K562 (cell line): ENCODE measurements around the gene LIPI. TPM values are rescaled to one million over a fixed set of nuclear protein-coding genes. Genes with fewer than 3 reads are reported as not detected.

Source experiments
- ATAC-seq: fragments of 200-7000 bp; cut with Tn5 transposase; 3 replicates; pipeline ENCODE4 v1.9.1; 2020; ENCODE audit warnings: moderate library complexity
- BruUV-seq: library from RNA; stranded (reverse); fragments of 400-500 nt; replicated peaks from 2 replicates; lab custom pipeline; 2021; lab: Mats Ljungman, UMichigan
- CTCF ChIA-PET: fragments of 300-600 bp; formaldehyde crosslinking; extraction: SDS; loops from one replicate; lab custom pipeline; 2021; ENCODE audit warnings: low intra/inter-chr PET ratio; lab: Yijun Ruan, JAX
- POLR2A ChIA-PET: fragments of 300-600, 350-650 bp; sonication (Branson Sonifier 250); formaldehyde crosslinking; extraction: SDS; loops from one replicate; lab custom pipeline; 2021; ENCODE audit warnings: antibody characterized with exemption, inconsistent platforms; lab: Yijun Ruan, JAX
- DNase-seq, 4 experiments: peaks; one replicate each; pipeline versions ENCODE4 v3.0.0 to v3.0.0-alpha.2; 2011 to 2018; ENCODE audit warnings: low spot score in 3 of 4, mixed read lengths in 3 of 4; ENCODE audit errors: extremely low read depth in 1 of 4
- FAIRE-seq: peaks from 2 replicates; lab custom pipeline; 2011; peaks lifted over from hg19 to GRCh38; lab: Jason Lieb, UNC
- H2AFZ ChIP-seq: 2 replicates; pipeline ENCODE4 v1.6.0; 2011; ENCODE audit warnings: low read depth, low read length, control low read depth, inconsistent platforms
- H3K27ac ChIP-seq: fragments of 200-600 bp; 3 replicates; pipeline ENCODE4 v1.8.0; 2011; ENCODE audit warnings: low read depth, mild to moderate bottlenecking, control low read depth, inconsistent platforms, low read length, moderate library complexity, mixed read lengths; ENCODE audit errors: extremely low read depth
- H3K27me3 ChIP-seq, 2 experiments: fragments of 300-600 bp in 1 of 2; 2 replicates in 1 of 2; 3 replicates in 1 of 2; pipeline versions ENCODE4 v1.6.0 to v1.8.0; 2011; ENCODE audit warnings: inconsistent platforms in 2 of 2, low read length in 2 of 2, mild to moderate bottlenecking in 1 of 2, mixed read lengths in 1 of 2, moderate library complexity in 1 of 2; ENCODE audit not compliant: control insufficient read depth in 2 of 2, insufficient read depth in 2 of 2
- H3K36me3 ChIP-seq: fragments of 300-600 bp; 3 replicates; pipeline ENCODE4 v1.8.0; 2011; ENCODE audit warnings: mild to moderate bottlenecking, low read length, inconsistent platforms; ENCODE audit not compliant: control insufficient read depth, insufficient read depth
- H3K4me1 ChIP-seq, 2 experiments: fragments of 200-600 bp in 1 of 2; replicated peaks in 1 of 2; 2 replicates in 1 of 2; 3 replicates in 1 of 2; pipeline versions ENCODE4 v1.5.1 to v1.8.0; 2011; ENCODE audit warnings: inconsistent platforms in 2 of 2, low read length in 2 of 2, mild to moderate bottlenecking in 1 of 2, mixed read lengths in 1 of 2, moderate library complexity in 1 of 2; ENCODE audit not compliant: control insufficient read depth in 2 of 2, insufficient read depth in 2 of 2
- H3K4me2 ChIP-seq: 2 replicates; pipeline ENCODE4 v1.6.1; 2011; ENCODE audit warnings: low read length, control low read depth, inconsistent platforms, mixed read lengths; ENCODE audit not compliant: insufficient read depth
- H3K4me3 ChIP-seq: fragments of 200-600 bp; sonication (generic), shearing (Covaris generic); 2 replicates; pipeline ENCODE4 v1.5.1; 2016; ENCODE audit warnings: control low read depth, inconsistent platforms
- H3K79me2 ChIP-seq: fragments of 200-600 bp; 3 replicates; pipeline ENCODE4 v1.8.0; 2011; ENCODE audit warnings: low read length, inconsistent platforms; ENCODE audit not compliant: control insufficient read depth, insufficient read depth
- H3K9ac ChIP-seq, 2 experiments: 2 replicates each; pipeline versions ENCODE4 v1.6.0 to v1.6.1; 2011; ENCODE audit warnings: low read depth in 2 of 2, low read length in 2 of 2, control low read depth in 1 of 2, inconsistent platforms in 1 of 2, mild to moderate bottlenecking in 1 of 2, mixed read lengths in 1 of 2; ENCODE audit not compliant: insufficient read depth in 1 of 2
- H3K9me1 ChIP-seq: one replicate; pipeline ENCODE4 v1.6.0; 2011; ENCODE audit warnings: inconsistent platforms, mild to moderate bottlenecking, low read length, moderate library complexity; ENCODE audit not compliant: control insufficient read depth, insufficient read depth
- H3K9me3 ChIP-seq: replicated peaks from 2 replicates; pipeline ENCODE4 v1.5.1; 2011; ENCODE audit warnings: low read depth, low read length, inconsistent platforms; ENCODE audit not compliant: control insufficient read depth, insufficient read depth
- H4K20me1 ChIP-seq: replicated peaks from 2 replicates; pipeline ENCODE4 v1.6.1; 2011; ENCODE audit warnings: low read length, inconsistent platforms, mixed read lengths; ENCODE audit not compliant: control insufficient read depth, insufficient read depth
- ATF2 ChIP-seq: sonication (generic); formaldehyde crosslinking; IDR thresholded peaks from 2 replicates; pipeline ENCODE4 v1.8.1; 2022; ENCODE audit warnings: missing genetic modification reagents
- ESRRA ChIP-seq: fragments of 450-650 bp; IDR thresholded peaks from 2 replicates; pipeline ENCODE4 v1.6.1; 2014; ENCODE audit warnings: low read depth, mild to moderate bottlenecking, moderate library complexity, borderline replicate concordance
- GATA2 ChIP-seq: sonication (generic); formaldehyde crosslinking; IDR thresholded peaks from 2 replicates; pipeline ENCODE4 v1.4.0; 2020; ENCODE audit warnings: mild to moderate bottlenecking, missing genetic modification reagents
- GTF2B ChIP-seq: IDR thresholded peaks from 2 replicates; pipeline ENCODE4 v1.6.1; 2011; ENCODE audit not compliant: insufficient read length; ENCODE audit errors: extremely low read depth
- HDAC6 ChIP-seq: IDR thresholded peaks from 2 replicates; pipeline ENCODE4 v1.6.1; 2012; ENCODE audit warnings: low read depth, mild to moderate bottlenecking, control low read depth, inconsistent platforms, low read length, moderate library complexity
- MEIS2 ChIP-seq: fragments of 450-650 bp; IDR thresholded peaks from 2 replicates; pipeline ENCODE4 v1.6.1; 2014; ENCODE audit warnings: mild to moderate bottlenecking; ENCODE audit not compliant: partially characterized antibody
- NCOA6 ChIP-seq: fragments of 450-650 bp; IDR thresholded peaks from 2 replicates; pipeline ENCODE4 v1.6.1; 2017; ENCODE audit warnings: mild to moderate bottlenecking
- RNF2 ChIP-seq: sonication (generic); IDR thresholded peaks from 2 replicates; pipeline ENCODE4 v1.6.1; 2016
- SOX6 ChIP-seq: fragments of 450-650 bp; IDR thresholded peaks from 2 replicates; pipeline ENCODE4 v1.6.1; 2014; ENCODE audit warnings: mild to moderate bottlenecking
- TCF3 ChIP-seq: sonication (generic); formaldehyde crosslinking; IDR thresholded peaks from 2 replicates; pipeline ENCODE4 v1.4.0; 2020; ENCODE audit warnings: mild to moderate bottlenecking, missing genetic modification reagents
- ZBTB8A ChIP-seq: fragments of 450-650 bp; IDR thresholded peaks from 2 replicates; pipeline ENCODE4 v1.6.1; 2018; ENCODE audit warnings: mild to moderate bottlenecking, moderate library complexity; ENCODE audit not compliant: partially characterized antibody
- ZNF639 ChIP-seq, 2 experiments: fragments of 200-800 bp in 1 of 2; sonication (Bioruptor generic) in 1 of 2; sonication (generic) in 1 of 2; formaldehyde crosslinking in 1 of 2; IDR thresholded peaks in 1 of 2; conservative IDR thresholded peaks in 1 of 2; 2 replicates each; pipeline versions ENCODE4 v1.5.0 to v1.6.1; 2016 to 2020; ENCODE audit warnings: missing compliant biosample characterization in 1 of 2, missing genetic modification characterization in 1 of 2, missing genetic modification reagents in 1 of 2
- ZNF695 ChIP-seq: fragments of 450-650 bp; formaldehyde crosslinking; IDR thresholded peaks from 2 replicates; pipeline ENCODE4 v1.4.0; 2020; ENCODE audit warnings: mild to moderate bottlenecking, moderate library complexity
- WGBS: fragments of 100-300 bp; shearing (Covaris generic); methylation state at CpG from one replicate; pipeline ENCODE4 v1.1.6; 2016; ENCODE audit warnings: low coverage, mixed read lengths; ENCODE audit not compliant: insufficient coverage; ENCODE audit errors: missing lambda C conversion rate; 5-methylcytosine and 5-hydroxymethylcytosine counted together
- in situ Hi-C: fragments of 300-500 bp; cut with MboI; formaldehyde crosslinking; loops from 4 replicates; pipeline ENCODE4 v1.15.0; 2018; ENCODE audit warnings: inconsistent platforms, mixed read lengths
- intact Hi-C: fragments of 100-400 bp; cut with micrococcal nuclease; formaldehyde crosslinking; loops from 2 replicates; pipeline ENCODE4 v1.14.2; 2022
- polyA plus RNA-seq, 8 experiments: library from polyadenylated mRNA; depleted of rRNA in 4 of 8; stranded (reverse) in 5 of 8; unstranded in 3 of 8; fragments of >200 nt; fragmentation: Nextera tagmentation in 2 of 8; fragmentation: Illumina TruSeq in 1 of 8; extraction: Ambion mirVana in 2 of 8; extraction: Trizol in 1 of 8; gene quantifications; 2 replicates each; pipeline versions ENCODE4 v1.2.1 to v1.2.3, GENCODE V29; 2011 to 2014; ENCODE audit warnings: inconsistent platforms in 1 of 8, missing spikeins in 1 of 8
- total RNA-seq, 7 experiments: library from RNA; depleted of rRNA in 6 of 7; stranded (reverse); fragments of >200 nt in 6 of 7; fragmentation: Illumina TruSeq in 2 of 7; extraction: Trizol in 2 of 7; gene quantifications; 2 replicates each; pipeline versions ENCODE4 v1.2.1 to v1.2.3, GENCODE V29; 2011 to 2021; ENCODE audit warnings: low replicate concordance in 1 of 7

The LIPI gene
- total and polyA plus RNA-seq, 9 of the 15 experiments (the other 6 are each of a cell fraction or from before 2014, with no cell fraction given) = not detected

- ATAC-seq (no peak), FAIRE-seq (no peak), DNase-seq (no peak)
- Histone ChIP-seq H3K9ac (no peak overlapping the region), H3K9me1 (no peaks in the 10 kb centered on the region), H3K4me1 (no peaks in the 10 kb centered on the region), H3K79me2 (no peaks in the 10 kb centered on the region), H3K4me3 (no peak overlapping the region), H3K36me3 (no peaks in the 10 kb centered on the region), H3K27ac (no peak overlapping the region), H2AFZ (no peak overlapping the region), H3K27me3 (no peaks in the 10 kb centered on the region), H3K9me3 (no peaks in the 10 kb centered on the region), H3K4me2 (no peak overlapping the region), H4K20me1 (no peaks in the 10 kb centered on the region)
- TF ChIP-seq ZBTB8A (no peak), NCOA6 (no peak), HDAC6 (no peak), SOX6 (no peak), GATA2 (no peak), RNF2 (no peak)
- intact Hi-C loops = no loop called here
- WGBS = 28% methylated on average over 7 of the region's 7 CpGs
- POLR2A ChIA-PET = no interaction called here
- CTCF ChIA-PET = no interaction called here
- in situ Hi-C loops = no loop called here
- BruUV-seq = no TSS peak
Measured at GRCh38 chr21:14115646-14116045, 95.1 kb downstream of the LIPI start.

- in situ Hi-C loops (no loop called here), intact Hi-C loops (no loop called here)
- no peak overlapping the region for H3K27ac ChIP-seq
- BruUV-seq = no TSS peak
- H3K9me1 ChIP-seq = no peaks in the 10 kb centered on the region
- H3K9ac ChIP-seq = no peak overlapping the region
- DNase-seq (no peak), FAIRE-seq (no peak), ATAC-seq (no peak)
- TF ChIP-seq GTF2B = no peak
- TF ChIP-seq TCF3 (CRISPR knock-in tag) = no peak
- no peak for TF ChIP-seq MEIS2
- TF ChIP-seq ZNF639 (CRISPR knock-in tag; conservative IDR thresholded peaks at IDR 0.05 in 1 of 2, IDR thresholded peaks at IDR 0.05 in 1 of 2) = no peak
- no peak for TF ChIP-seq ESRRA
- no peak for TF ChIP-seq ATF2
- TF ChIP-seq ZNF695 = no peak
- no peaks in the 10 kb centered on the region for H3K36me3 ChIP-seq
- no peaks in the 10 kb centered on the region for H3K79me2 ChIP-seq
- H3K4me3 ChIP-seq = no peak overlapping the region
- H4K20me1 ChIP-seq = no peaks in the 10 kb centered on the region
- CTCF ChIA-PET = no interaction called here
- H3K4me2 ChIP-seq = no peak overlapping the region
- no peak overlapping the region for H2AFZ ChIP-seq
- H3K4me1 ChIP-seq = no peaks in the 10 kb centered on the region
- H3K27me3 ChIP-seq = no peaks in the 10 kb centered on the region
- POLR2A ChIA-PET = no interaction called here
- no peaks in the 10 kb centered on the region for H3K9me3 ChIP-seq
- WGBS = 40% methylated on average over 3 of the region's 3 CpGs
Measured at GRCh38 chr21:14114251-14114650, 96.5 kb downstream of the LIPI start.
